ENCODE results near the gene PUSL1.

Gene PUSL1

GRCh38 chr1:1329304-1330210, 21.2 kb downstream of the PUSL1 start:
- TF ChIP-seq, protein P1, sequence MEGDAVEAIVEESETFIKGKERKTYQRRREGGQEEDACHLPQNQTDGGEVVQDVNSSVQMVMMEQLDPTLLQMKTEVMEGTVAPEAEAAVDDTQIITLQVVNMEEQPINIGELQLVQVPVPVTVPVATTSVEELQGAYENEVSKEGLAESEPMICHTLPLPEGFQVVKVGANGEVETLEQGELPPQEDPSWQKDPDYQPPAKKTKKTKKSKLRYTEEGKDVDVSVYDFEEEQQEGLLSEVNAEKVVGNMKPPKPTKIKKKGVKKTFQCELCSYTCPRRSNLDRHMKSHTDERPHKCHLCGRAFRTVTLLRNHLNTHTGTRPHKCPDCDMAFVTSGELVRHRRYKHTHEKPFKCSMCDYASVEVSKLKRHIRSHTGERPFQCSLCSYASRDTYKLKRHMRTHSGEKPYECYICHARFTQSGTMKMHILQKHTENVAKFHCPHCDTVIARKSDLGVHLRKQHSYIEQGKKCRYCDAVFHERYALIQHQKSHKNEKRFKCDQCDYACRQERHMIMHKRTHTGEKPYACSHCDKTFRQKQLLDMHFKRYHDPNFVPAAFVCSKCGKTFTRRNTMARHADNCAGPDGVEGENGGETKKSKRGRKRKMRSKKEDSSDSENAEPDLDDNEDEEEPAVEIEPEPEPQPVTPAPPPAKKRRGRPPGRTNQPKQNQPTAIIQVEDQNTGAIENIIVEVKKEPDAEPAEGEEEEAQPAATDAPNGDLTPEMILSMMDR (IDR thresholded peaks at IDR 0.05; ENCODE audit: control insufficient read depth, insufficient read depth, low read depth, low read length, missing control alignments) = no peak

GRCh38 chr1:1330366-1331067, 22.1 kb downstream of the PUSL1 start:
- TF ChIP-seq, protein P1 (IDR thresholded peaks at IDR 0.05; ENCODE audit: control insufficient read depth, insufficient read depth, low read depth, low read length, missing control alignments) = no peak
- H3K4me3 ChIP-seq (ENCODE audit: control insufficient read depth, low read depth, low read length) = no peak overlapping the region
- no peak for DNase-seq (ENCODE audit: low read depth)

More at GRCh38 chr1:1329304-1330210, 21.2 kb downstream of the PUSL1 start:
- no peak for DNase-seq (ENCODE audit: low read depth)
- H3K4me3 ChIP-seq (ENCODE audit: control insufficient read depth, low read depth, low read length) = no peak overlapping the region

GRCh38 chr1:1331068-1331965, 22.9 kb downstream of the PUSL1 start, which contains the start of gene TAS1R3:
Gene TAS1R3 (plus strand): TSS chr1:1331280. CDS start chr1:1331346, 66 bp downstream.
- TF ChIP-seq, protein P1 (IDR thresholded peaks at IDR 0.05; ENCODE audit: control insufficient read depth, insufficient read depth, low read depth, low read length, missing control alignments) = no peak
- DNase-seq (ENCODE audit: low read depth) = no peak
- no peak within 1 kb of the TSS for H3K4me3 ChIP-seq (ENCODE audit: control insufficient read depth, low read depth, low read length)

DNA sequence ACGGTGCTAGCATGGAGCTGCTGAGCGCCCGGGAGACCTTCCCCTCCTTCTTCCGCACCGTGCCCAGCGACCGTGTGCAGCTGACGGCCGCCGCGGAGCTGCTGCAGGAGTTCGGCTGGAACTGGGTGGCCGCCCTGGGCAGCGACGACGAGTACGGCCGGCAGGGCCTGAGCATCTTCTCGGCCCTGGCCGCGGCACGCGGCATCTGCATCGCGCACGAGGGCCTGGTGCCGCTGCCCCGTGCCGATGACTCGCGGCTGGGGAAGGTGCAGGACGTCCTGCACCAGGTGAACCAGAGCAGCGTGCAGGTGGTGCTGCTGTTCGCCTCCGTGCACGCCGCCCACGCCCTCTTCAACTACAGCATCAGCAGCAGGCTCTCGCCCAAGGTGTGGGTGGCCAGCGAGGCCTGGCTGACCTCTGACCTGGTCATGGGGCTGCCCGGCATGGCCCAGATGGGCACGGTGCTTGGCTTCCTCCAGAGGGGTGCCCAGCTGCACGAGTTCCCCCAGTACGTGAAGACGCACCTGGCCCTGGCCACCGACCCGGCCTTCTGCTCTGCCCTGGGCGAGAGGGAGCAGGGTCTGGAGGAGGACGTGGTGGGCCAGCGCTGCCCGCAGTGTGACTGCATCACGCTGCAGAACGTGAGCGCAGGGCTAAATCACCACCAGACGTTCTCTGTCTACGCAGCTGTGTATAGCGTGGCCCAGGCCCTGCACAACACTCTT, 23.8 kb downstream of the PUSL1 start:
- TF ChIP-seq, protein P1 (IDR thresholded peaks at IDR 0.05; ENCODE audit: control insufficient read depth, insufficient read depth, low read depth, low read length, missing control alignments) = no peak
- no peak for DNase-seq (ENCODE audit: low read depth)
- no peak overlapping the region for H3K4me3 ChIP-seq (ENCODE audit: control insufficient read depth, low read depth, low read length)

- no peak overlapping the region for H3K4me3 ChIP-seq (ENCODE audit: control insufficient read depth, low read depth, low read length)
- TF ChIP-seq, protein P1 (IDR thresholded peaks at IDR 0.05; ENCODE audit: control insufficient read depth, insufficient read depth, low read depth, low read length, missing control alignments) = no peak
- no peak for DNase-seq (ENCODE audit: low read depth)
Measured at GRCh38 chr1:1332774-1333480, 24.5 kb downstream of the PUSL1 start.
